ENCODE results near the gene CHRDL2.
"Not testable (repeated sequence)": the region's sequence is repeated elsewhere in the genome, so short reads cannot be mapped to it uniquely, and the experiment has no call there.

CHRDL2 gene

GRCh38 chr11:74669211-74670160 lies 61.7 kb downstream of the CHRDL2 start:
- no peak for DNase-seq (ENCODE audit: low spot score)

- DNase-seq (ENCODE audit: low spot score), result no peak
Observed at GRCh38 chr11:74663315-74663714, 67.9 kb downstream of the CHRDL2 start.

- no peak for DNase-seq (ENCODE audit: low spot score)
Observed at GRCh38 chr11:74662487-74663103, 68.6 kb downstream of the CHRDL2 start.

GRCh38 chr11:74659124-74659523 lies 72.1 kb downstream of the CHRDL2 start:
- DNase-seq (ENCODE audit: low spot score), result not testable (repeated sequence)

- DNase-seq (ENCODE audit: low spot score), result no peak
Observed at GRCh38 chr11:74654976-74655375, 76.2 kb downstream of the CHRDL2 start.

GRCh38 chr11:74650498-74650897 lies 80.7 kb downstream of the CHRDL2 start:
- DNase-seq (ENCODE audit: low spot score), result no peak

GRCh38 chr11:74648894-74649293 lies 82.3 kb downstream of the CHRDL2 start:
- DNase-seq (ENCODE audit: low spot score), result no peak

- DNase-seq (ENCODE audit: low spot score), result no peak
Observed at GRCh38 chr11:74647831-74648230, 83.4 kb downstream of the CHRDL2 start.

- no peak for DNase-seq (ENCODE audit: low spot score)
Observed at GRCh38 chr11:74647404-74647803, 83.8 kb downstream of the CHRDL2 start.

GRCh38 chr11:74646954-74647353 lies 84.3 kb downstream of the CHRDL2 start:
- DNase-seq (ENCODE audit: low spot score), result no peak

Measured in Ammon's horn (tissue), 1 donor.